ENCODE results near the gene CYGB. TPM values are rescaled to one million over a fixed set of nuclear protein-coding genes. Genes with fewer than 3 reads are reported as not detected.

CYGB gene
- total and polyA plus RNA-seq, 2 of the 13 experiments (the other 11 are each of a cell fraction or from before 2014, with no cell fraction given) = 18.9 to 27.1 TPM

DNA sequence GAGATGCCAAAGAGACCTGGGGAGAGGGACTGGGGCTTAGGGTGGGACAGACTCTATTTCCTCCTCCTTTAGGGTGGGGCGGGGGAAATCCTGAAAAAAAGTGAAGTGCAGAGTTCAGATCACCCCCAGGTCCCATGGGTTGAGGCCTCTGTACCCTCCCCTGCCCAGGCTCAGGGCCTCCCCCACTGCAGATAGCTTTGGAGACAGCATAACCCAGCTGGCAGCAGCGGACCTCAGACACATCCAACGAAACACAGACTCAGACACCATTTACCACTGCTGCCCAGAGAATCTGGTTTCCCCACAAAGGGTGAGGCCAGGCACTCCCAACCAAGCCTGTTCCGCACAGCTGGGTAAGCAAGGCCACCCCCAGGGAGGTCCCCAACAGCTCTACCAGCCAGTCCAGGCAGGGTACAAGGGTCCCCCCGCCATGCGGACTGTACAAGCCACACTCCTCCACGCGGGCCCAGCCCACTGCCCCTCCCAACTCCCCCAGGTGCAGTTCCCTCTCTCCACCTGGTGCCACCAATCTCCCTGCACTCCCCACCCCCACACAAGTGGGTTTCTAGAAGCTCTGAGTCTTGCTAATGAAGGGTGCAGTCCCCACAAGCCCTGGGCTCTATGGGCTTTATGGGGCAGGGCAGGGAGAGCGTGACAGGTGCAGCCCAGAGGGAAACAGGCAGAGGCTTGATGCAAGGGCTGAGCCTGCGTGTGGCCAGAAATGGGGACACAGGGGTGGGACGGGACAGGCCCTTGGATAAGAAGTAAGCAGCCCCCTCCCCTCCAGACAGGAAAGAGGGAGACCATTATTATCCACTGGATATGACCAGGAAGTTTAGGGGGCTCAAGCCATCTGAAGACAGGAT, 45.2 kb downstream of the CYGB start:
- intact Hi-C loops (cut with micrococcal nuclease; ENCODE audit: unreplicated experiment) = no loop called here
- ATAC-seq = peak; percentile 52
- peaks cover 66% of the 10 kb centered on the region for H3K4me1 ChIP-seq (ENCODE audit: insufficient read depth, low read length)
- H3K36me3 ChIP-seq (replicated peaks in 1 of 2; ENCODE audit: control insufficient read depth in 1 of 2, insufficient read depth in 2 of 2, low read length in 2 of 2) = 0 out of 5 replicates have a peak, but pooled peaks cover 1 to 3% of the 10 kb centered on the region in 2 experiments
- H3K4me3 ChIP-seq (replicated peaks in 1 of 3; ENCODE audit: insufficient read depth in 1 of 3, low read depth in 2 of 3, low read length in 3 of 3) = peak overlapping the region in 2 of 3 experiments; percentile 9 to 47; a peak in 2 of 6 replicates
- peaks cover 33% of the 10 kb centered on the region; the same call in 1 of the 2 replicates for H4K20me1 ChIP-seq (ENCODE audit: insufficient read depth, low read length)
- FAIRE-seq = no peak
- POLR2A ChIA-PET = interaction anchor here (0.5 to 12.2 kb wide), 9 partner anchors 8 to 243 kb away, joined by 3 to 252 read pairs (median 3); partner anchors contain the start of gene RHBDF2
- H3K9me3 ChIP-seq (ENCODE audit: low read length) = no peaks in the 10 kb centered on the region
- H3K9ac ChIP-seq (ENCODE audit: insufficient read depth, low read depth, low read length) = peak overlapping the region; percentile 43; the same call in 1 of the 2 replicates
- H3K79me2 ChIP-seq (ENCODE audit: insufficient read depth, low read length) = peaks cover 4% of the 10 kb centered on the region
- H3K4me2 ChIP-seq (ENCODE audit: low read depth, low read length) = peak overlapping the region; percentile 72
- in situ Hi-C loops (cut with HindIII; ENCODE audit: extremely low pct_ligation_motif_present, low pct_unique_long_range_greater_than_20kb) = no loop called here
- BruUV-seq (replicated peaks) = no TSS peak
- WGBS (ENCODE audit: low lambda C conversion rate) = 12% methylated on average over 7 of the region's 11 CpGs
- DNase-seq (ENCODE audit: low spot score) = no peak
- no peaks in the 10 kb centered on the region for H3K27me3 ChIP-seq (ENCODE audit: control insufficient read depth in 1 of 2, insufficient read depth in 2 of 2, low read length in 2 of 2)
- no peak overlapping the region for H2AFZ ChIP-seq (ENCODE audit: low read length)
- no peak overlapping the region for H3K27ac ChIP-seq (ENCODE audit: extremely low read length, insufficient read depth, low read length)
- CTCF ChIA-PET (ENCODE audit: low intra/inter-chr PET ratio, low total read pairs) = no interaction called here
- TF ChIP-seq RFXAP (CRISPR knock-in tag; IDR thresholded peaks at IDR 0.05; ENCODE audit: borderline replicate concordance) (peak; percentile 32; the same call in 1 of the 2 replicates), NFKB2 (CRISPR knock-in tag; IDR thresholded peaks at IDR 0.05; ENCODE audit: borderline replicate concordance) (peak; percentile 65; the same call in 1 of the 2 replicates), HINFP (CRISPR knock-in tag; IDR thresholded peaks at IDR 0.05; ENCODE audit: low read depth) (0 out of 2 replicates have a peak, but pooled peaks have one; percentile 60), ZBTB3 (CRISPR knock-in tag; IDR thresholded peaks at IDR 0.05; ENCODE audit: borderline replicate concordance, low read depth) (0 out of 2 replicates have a peak, but pooled peaks have one; percentile 22), TSC22D2 (CRISPR knock-in tag; IDR thresholded peaks at IDR 0.05; ENCODE audit: borderline replicate concordance) (no peak), ZFX (CRISPR knock-in tag; IDR thresholded peaks at IDR 0.05; ENCODE audit: low read depth) (peak; percentile 31; the same call in 1 of the 2 replicates), HDAC6 (IDR thresholded peaks at IDR 0.05; ENCODE audit: low read depth, low read length) (no peak), MXI1 (IDR thresholded peaks at IDR 0.05; ENCODE audit: borderline replicate concordance, low read depth, low read length) (0 out of 3 replicates have a peak, but pooled peaks have one; percentile 9), TMF1 (CRISPR knock-in tag; IDR thresholded peaks at IDR 0.05; ENCODE audit: low read depth) (no peak), ZNF343 (CRISPR knock-in tag; IDR thresholded peaks at IDR 0.05) (0 out of 2 replicates have a peak, but pooled peaks have one; percentile 20), KDM2A (CRISPR knock-in tag; IDR thresholded peaks at IDR 0.05; ENCODE audit: borderline replicate concordance, low read depth) (peak; percentile 73), YEATS4 (CRISPR knock-in tag; IDR thresholded peaks at IDR 0.05; ENCODE audit: borderline replicate concordance) (peak; percentile 23; the same call in 1 of the 2 replicates), ZNF891 (CRISPR knock-in tag; IDR thresholded peaks at IDR 0.05) (0 out of 2 replicates have a peak, but pooled peaks have one; percentile 34), ZNF350 (CRISPR knock-in tag; IDR thresholded peaks at IDR 0.05; ENCODE audit: borderline replicate concordance, low read depth) (no peak), ZBTB7A (CRISPR knock-in tag; IDR thresholded peaks at IDR 0.05) (no peak), ZNF556 (CRISPR knock-in tag; IDR thresholded peaks at IDR 0.05; ENCODE audit: borderline replicate concordance) (peak; percentile 60; the same call in 1 of the 2 replicates)
- TF ChIP-seq, protein P1, sequence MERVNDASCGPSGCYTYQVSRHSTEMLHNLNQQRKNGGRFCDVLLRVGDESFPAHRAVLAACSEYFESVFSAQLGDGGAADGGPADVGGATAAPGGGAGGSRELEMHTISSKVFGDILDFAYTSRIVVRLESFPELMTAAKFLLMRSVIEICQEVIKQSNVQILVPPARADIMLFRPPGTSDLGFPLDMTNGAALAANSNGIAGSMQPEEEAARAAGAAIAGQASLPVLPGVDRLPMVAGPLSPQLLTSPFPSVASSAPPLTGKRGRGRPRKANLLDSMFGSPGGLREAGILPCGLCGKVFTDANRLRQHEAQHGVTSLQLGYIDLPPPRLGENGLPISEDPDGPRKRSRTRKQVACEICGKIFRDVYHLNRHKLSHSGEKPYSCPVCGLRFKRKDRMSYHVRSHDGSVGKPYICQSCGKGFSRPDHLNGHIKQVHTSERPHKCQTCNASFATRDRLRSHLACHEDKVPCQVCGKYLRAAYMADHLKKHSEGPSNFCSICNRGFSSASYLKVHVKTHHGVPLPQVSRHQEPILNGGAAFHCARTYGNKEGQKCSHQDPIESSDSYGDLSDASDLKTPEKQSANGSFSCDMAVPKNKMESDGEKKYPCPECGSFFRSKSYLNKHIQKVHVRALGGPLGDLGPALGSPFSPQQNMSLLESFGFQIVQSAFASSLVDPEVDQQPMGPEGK (CRISPR knock-in tag; IDR thresholded peaks at IDR 0.05) = 0 out of 2 replicates have a peak, but pooled peaks have one; percentile 6
- TF ChIP-seq, protein P2, sequence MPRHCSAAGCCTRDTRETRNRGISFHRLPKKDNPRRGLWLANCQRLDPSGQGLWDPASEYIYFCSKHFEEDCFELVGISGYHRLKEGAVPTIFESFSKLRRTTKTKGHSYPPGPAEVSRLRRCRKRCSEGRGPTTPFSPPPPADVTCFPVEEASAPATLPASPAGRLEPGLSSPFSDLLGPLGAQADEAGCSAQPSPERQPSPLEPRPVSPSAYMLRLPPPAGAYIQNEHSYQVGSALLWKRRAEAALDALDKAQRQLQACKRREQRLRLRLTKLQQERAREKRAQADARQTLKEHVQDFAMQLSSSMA (CRISPR knock-in tag; IDR thresholded peaks at IDR 0.05) = peak; percentile 69; the same call in 1 of the 2 replicates
